Stomach smooth muscle (tissue), 2 donors: ENCODE results near the gene PKHD1.
"Not testable (repeated sequence)": the region's sequence is repeated elsewhere in the genome, so short reads cannot be mapped to it uniquely, and the experiment has no call there.

Experiments
- H3K27ac ChIP-seq: one replicate; pipeline ENCODE4 v1.7.0; 2013; ENCODE audit warnings: mild to moderate bottlenecking, low read length, inconsistent platforms
- H3K27me3 ChIP-seq, 2 donors: one replicate each; pipeline ENCODE4 v1.7.0; 2013; ENCODE audit warnings: low read length in 2 of 2; ENCODE audit not compliant: insufficient read depth in 2 of 2, control insufficient read depth in 1 of 2
- H3K36me3 ChIP-seq, 2 donors: one replicate each; pipeline ENCODE4 v1.7.0; 2013; ENCODE audit warnings: low read length in 2 of 2; ENCODE audit not compliant: control insufficient read depth in 2 of 2, insufficient read depth in 2 of 2
- H3K4me1 ChIP-seq: one replicate; pipeline ENCODE4 v1.7.0; 2013; ENCODE audit warnings: low read length; ENCODE audit not compliant: control insufficient read depth, insufficient read depth
- H3K4me3 ChIP-seq, 2 donors: one replicate each; pipeline ENCODE4 v1.7.0; 2013; ENCODE audit warnings: low read length in 2 of 2
- H3K9ac ChIP-seq, 2 donors: one replicate each; pipeline ENCODE4 v1.7.0; 2013; ENCODE audit warnings: low read length in 2 of 2, mild to moderate bottlenecking in 1 of 2
- H3K9me3 ChIP-seq, 2 donors: one replicate each; pipeline ENCODE4 v1.7.0; 2013; ENCODE audit warnings: low read length in 2 of 2; ENCODE audit not compliant: control insufficient read depth in 2 of 2
- donor health status: healthy.
- donor health status: Pancreatic carcinoma.

PKHD1 gene

GRCh38 chr6:51930602-51931001, 156.8 kb downstream of the PKHD1 start:
- no peak overlapping the region for H3K27ac ChIP-seq
- H3K36me3 ChIP-seq, result no peaks in the 10 kb centered on the region
- peaks cover 0 to 4% of the 10 kb centered on the region in 2 donors for H3K27me3 ChIP-seq
- H3K4me3 ChIP-seq, result no peak overlapping the region
- H3K9ac ChIP-seq, result no peak overlapping the region
- no peaks in the 10 kb centered on the region for H3K4me1 ChIP-seq
- no peaks in the 10 kb centered on the region for H3K9me3 ChIP-seq

- H3K9me3 ChIP-seq, result no peaks in the 10 kb centered on the region
- peaks cover 0 to 4% of the 10 kb centered on the region in 2 donors for H3K27me3 ChIP-seq
- H3K4me1 ChIP-seq, result no peaks in the 10 kb centered on the region
- H3K9ac ChIP-seq, result no peak overlapping the region
- H3K4me3 ChIP-seq, result no peak overlapping the region
- no peaks in the 10 kb centered on the region for H3K36me3 ChIP-seq
- no peak overlapping the region for H3K27ac ChIP-seq
Measured at GRCh38 chr6:51929934-51930574, 157.4 kb downstream of the PKHD1 start.

GRCh38 chr6:51928320-51928719, 159.1 kb downstream of the PKHD1 start:
- Histone ChIP-seq H3K9ac (no peak overlapping the region), H3K4me3 (no peak overlapping the region), H3K27ac (no peak overlapping the region), H3K9me3 (peaks cover 0 to 2% of the 10 kb centered on the region in 2 donors), H3K4me1 (no peaks in the 10 kb centered on the region), H3K36me3 (no peaks in the 10 kb centered on the region), H3K27me3 (no peaks in the 10 kb centered on the region)

GRCh38 chr6:51927450-51927849, 160.0 kb downstream of the PKHD1 start:
- no peaks in the 10 kb centered on the region for H3K27me3 ChIP-seq
- H3K9ac ChIP-seq, result no peak overlapping the region
- no peaks in the 10 kb centered on the region for H3K4me1 ChIP-seq

GRCh38 chr6:51926125-51926524, 161.3 kb downstream of the PKHD1 start:
- Histone ChIP-seq H3K4me1 (no peaks in the 10 kb centered on the region), H3K9ac (no peak overlapping the region), H3K36me3 (no peaks in the 10 kb centered on the region), H3K4me3 (no peak overlapping the region), H3K27ac (no peak overlapping the region), H3K27me3 (no peaks in the 10 kb centered on the region), H3K9me3 (peaks cover 0 to 2% of the 10 kb centered on the region in 2 donors)

More at GRCh38 chr6:51927450-51927849, 160.0 kb downstream of the PKHD1 start:
- no peaks in the 10 kb centered on the region for H3K36me3 ChIP-seq
- no peak overlapping the region for H3K27ac ChIP-seq
- H3K4me3 ChIP-seq, result no peak overlapping the region
- H3K9me3 ChIP-seq, result peaks cover 0 to 2% of the 10 kb centered on the region in 2 donors

GRCh38 chr6:51922479-51922878, 164.9 kb downstream of the PKHD1 start:
- not testable (repeated sequence) for H3K27ac ChIP-seq, H3K4me1 ChIP-seq, H3K9ac ChIP-seq, H3K4me3 ChIP-seq, H3K9me3 ChIP-seq, H3K36me3 ChIP-seq, H3K27me3 ChIP-seq

GRCh38 chr6:51918347-51918746, 169.1 kb downstream of the PKHD1 start:
- H3K4me3 ChIP-seq, H3K9ac ChIP-seq, H3K4me1 ChIP-seq, H3K9me3 ChIP-seq, H3K27ac ChIP-seq, H3K36me3 ChIP-seq, H3K27me3 ChIP-seq: not testable (repeated sequence)

GRCh38 chr6:51915098-51915497, 172.3 kb downstream of the PKHD1 start:
- Histone ChIP-seq H3K9me3 (no peaks in the 10 kb centered on the region), H3K36me3 (no peaks in the 10 kb centered on the region), H3K27ac (no peak overlapping the region), H3K9ac (no peak overlapping the region), H3K4me3 (no peak overlapping the region), H3K4me1 (no peaks in the 10 kb centered on the region), H3K27me3 (no peaks in the 10 kb centered on the region)

- Histone ChIP-seq H3K36me3 (no peaks in the 10 kb centered on the region), H3K4me1 (no peaks in the 10 kb centered on the region), H3K27ac (no peak overlapping the region), H3K27me3 (no peaks in the 10 kb centered on the region), H3K9me3 (no peaks in the 10 kb centered on the region), H3K4me3 (no peak overlapping the region), H3K9ac (no peak overlapping the region)
Measured at GRCh38 chr6:51913265-51913664, 174.1 kb downstream of the PKHD1 start.

- no peak overlapping the region for H3K4me3 ChIP-seq
- H3K9me3 ChIP-seq, result no peaks in the 10 kb centered on the region
- no peaks in the 10 kb centered on the region for H3K27me3 ChIP-seq
- H3K27ac ChIP-seq, result no peak overlapping the region
- no peak overlapping the region for H3K9ac ChIP-seq
- no peaks in the 10 kb centered on the region for H3K36me3 ChIP-seq
- H3K4me1 ChIP-seq, result no peaks in the 10 kb centered on the region
Measured at GRCh38 chr6:51910851-51911250, 176.6 kb downstream of the PKHD1 start.

GRCh38 chr6:51908243-51908642, 179.2 kb downstream of the PKHD1 start:
- H3K4me1 ChIP-seq, result no peaks in the 10 kb centered on the region
- no peaks in the 10 kb centered on the region for H3K27me3 ChIP-seq
- no peak overlapping the region for H3K4me3 ChIP-seq
- no peaks in the 10 kb centered on the region for H3K36me3 ChIP-seq
- no peaks in the 10 kb centered on the region for H3K9me3 ChIP-seq
- H3K9ac ChIP-seq, result no peak overlapping the region
- H3K27ac ChIP-seq, result no peak overlapping the region
